Measurements from ENCODE around the gene ZFYVE9.
"Not testable (repeated sequence)": the region's sequence is repeated elsewhere in the genome, so short reads cannot be mapped to it uniquely, and the experiment has no call there.

Gene ZFYVE9

GRCh38 chr1:52204696-52205095 lies 62.8 kb downstream of the ZFYVE9 start:
- no peak overlapping the region for H3K27ac ChIP-seq (ENCODE audit: low read length)
- H3K4me1 ChIP-seq (ENCODE audit: insufficient read depth, low read length): no peaks in the 10 kb centered on the region
- H3K9me3 ChIP-seq (ENCODE audit: insufficient read depth, low read length, severe bottlenecking): peaks cover 8% of the 10 kb centered on the region
- no peak for TF ChIP-seq EZH2 (IDR thresholded peaks at IDR 0.05; ENCODE audit: borderline replicate concordance, low read depth, low read length, severe bottlenecking)
- TF ChIP-seq, protein P1, sequence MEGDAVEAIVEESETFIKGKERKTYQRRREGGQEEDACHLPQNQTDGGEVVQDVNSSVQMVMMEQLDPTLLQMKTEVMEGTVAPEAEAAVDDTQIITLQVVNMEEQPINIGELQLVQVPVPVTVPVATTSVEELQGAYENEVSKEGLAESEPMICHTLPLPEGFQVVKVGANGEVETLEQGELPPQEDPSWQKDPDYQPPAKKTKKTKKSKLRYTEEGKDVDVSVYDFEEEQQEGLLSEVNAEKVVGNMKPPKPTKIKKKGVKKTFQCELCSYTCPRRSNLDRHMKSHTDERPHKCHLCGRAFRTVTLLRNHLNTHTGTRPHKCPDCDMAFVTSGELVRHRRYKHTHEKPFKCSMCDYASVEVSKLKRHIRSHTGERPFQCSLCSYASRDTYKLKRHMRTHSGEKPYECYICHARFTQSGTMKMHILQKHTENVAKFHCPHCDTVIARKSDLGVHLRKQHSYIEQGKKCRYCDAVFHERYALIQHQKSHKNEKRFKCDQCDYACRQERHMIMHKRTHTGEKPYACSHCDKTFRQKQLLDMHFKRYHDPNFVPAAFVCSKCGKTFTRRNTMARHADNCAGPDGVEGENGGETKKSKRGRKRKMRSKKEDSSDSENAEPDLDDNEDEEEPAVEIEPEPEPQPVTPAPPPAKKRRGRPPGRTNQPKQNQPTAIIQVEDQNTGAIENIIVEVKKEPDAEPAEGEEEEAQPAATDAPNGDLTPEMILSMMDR (IDR thresholded peaks at IDR 0.05; ENCODE audit: borderline replicate concordance, extremely low read depth, low read length, poor library complexity, severe bottlenecking): no peak
- ATAC-seq (ENCODE audit: insufficient read depth, low read depth): no peak
- peaks cover 66% of the 10 kb centered on the region for H3K79me2 ChIP-seq (ENCODE audit: insufficient read depth, low read length)
- no peak overlapping the region for H3K4me2 ChIP-seq (ENCODE audit: insufficient read depth, low read length)
- H3K27me3 ChIP-seq (ENCODE audit: insufficient read depth, low read length, poor library complexity): no peaks in the 10 kb centered on the region
- no peak overlapping the region for H3K9ac ChIP-seq (ENCODE audit: low read depth, low read length)
- no peak overlapping the region for H2AFZ ChIP-seq (ENCODE audit: low read depth, low read length)
- no peak for DNase-seq
- no peaks in the 10 kb centered on the region for H4K20me1 ChIP-seq (ENCODE audit: insufficient read depth, low read length)
- H3K4me3 ChIP-seq (ENCODE audit: low read depth in 1 of 2, low read length in 2 of 2): no peak overlapping the region
- no peaks in the 10 kb centered on the region for H3K36me3 ChIP-seq (ENCODE audit: insufficient read depth, low read length)

DNA sequence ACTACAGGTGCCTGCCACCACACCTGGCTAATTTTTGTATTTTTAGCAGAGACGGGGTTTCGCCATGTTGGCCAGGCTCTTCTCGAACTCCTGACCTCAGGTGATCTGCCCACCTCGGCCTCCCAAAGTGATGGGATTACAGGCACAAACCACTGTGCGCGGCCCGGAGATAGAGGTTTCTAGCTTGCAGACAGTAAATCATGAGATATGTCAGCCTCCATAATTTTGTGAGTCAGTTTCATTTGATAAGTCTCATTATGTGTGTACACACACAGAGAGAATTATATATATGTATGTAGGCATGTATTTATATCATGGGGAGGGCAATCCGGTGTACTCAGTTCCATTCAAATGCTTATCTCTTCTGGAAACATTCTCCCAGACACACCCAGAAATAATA lies 64.8 kb downstream of the ZFYVE9 start:
- not testable (repeated sequence) for ATAC-seq (ENCODE audit: insufficient read depth, low read depth); H3K27ac ChIP-seq (ENCODE audit: low read length); H3K9ac ChIP-seq (ENCODE audit: low read depth, low read length); DNase-seq; H4K20me1 ChIP-seq (ENCODE audit: insufficient read depth, low read length); H3K36me3 ChIP-seq (ENCODE audit: insufficient read depth, low read length); H3K4me3 ChIP-seq (ENCODE audit: low read depth in 1 of 2, low read length in 2 of 2); H3K4me2 ChIP-seq (ENCODE audit: insufficient read depth, low read length); H3K4me1 ChIP-seq (ENCODE audit: insufficient read depth, low read length); H3K9me3 ChIP-seq (ENCODE audit: insufficient read depth, low read length, severe bottlenecking); H2AFZ ChIP-seq (ENCODE audit: low read depth, low read length); H3K27me3 ChIP-seq (ENCODE audit: insufficient read depth, low read length, poor library complexity)
- H3K79me2 ChIP-seq (ENCODE audit: insufficient read depth, low read length): peaks cover 68% of the 10 kb centered on the region

- peaks cover 78% of the 10 kb centered on the region for H3K79me2 ChIP-seq (ENCODE audit: insufficient read depth, low read length)
- H4K20me1 ChIP-seq (ENCODE audit: insufficient read depth, low read length): no peaks in the 10 kb centered on the region
- H3K27ac ChIP-seq (ENCODE audit: low read length): no peak overlapping the region
- H3K36me3 ChIP-seq (ENCODE audit: insufficient read depth, low read length): no peaks in the 10 kb centered on the region
- no peak overlapping the region for H3K9ac ChIP-seq (ENCODE audit: low read depth, low read length)
- no peak overlapping the region for H2AFZ ChIP-seq (ENCODE audit: low read depth, low read length)
- DNase-seq (no peak), ATAC-seq (ENCODE audit: insufficient read depth, low read depth) (no peak)
- H3K4me1 ChIP-seq (ENCODE audit: insufficient read depth, low read length): no peaks in the 10 kb centered on the region
- no peak overlapping the region for H3K4me3 ChIP-seq (ENCODE audit: low read depth in 1 of 2, low read length in 2 of 2)
- H3K4me2 ChIP-seq (ENCODE audit: insufficient read depth, low read length): no peak overlapping the region
- H3K27me3 ChIP-seq (ENCODE audit: insufficient read depth, low read length, poor library complexity): no peaks in the 10 kb centered on the region
- H3K9me3 ChIP-seq (ENCODE audit: insufficient read depth, low read length, severe bottlenecking): peaks cover 2% of the 10 kb centered on the region
- no peak for TF ChIP-seq EZH2 (IDR thresholded peaks at IDR 0.05; ENCODE audit: borderline replicate concordance, low read depth, low read length, severe bottlenecking)
- TF ChIP-seq, protein P1 (IDR thresholded peaks at IDR 0.05; ENCODE audit: borderline replicate concordance, extremely low read depth, low read length, poor library complexity, severe bottlenecking): no peak
These were observed 67.5 kb downstream of the ZFYVE9 start for GRCh38 chr1:52209429-52209828.

DNA sequence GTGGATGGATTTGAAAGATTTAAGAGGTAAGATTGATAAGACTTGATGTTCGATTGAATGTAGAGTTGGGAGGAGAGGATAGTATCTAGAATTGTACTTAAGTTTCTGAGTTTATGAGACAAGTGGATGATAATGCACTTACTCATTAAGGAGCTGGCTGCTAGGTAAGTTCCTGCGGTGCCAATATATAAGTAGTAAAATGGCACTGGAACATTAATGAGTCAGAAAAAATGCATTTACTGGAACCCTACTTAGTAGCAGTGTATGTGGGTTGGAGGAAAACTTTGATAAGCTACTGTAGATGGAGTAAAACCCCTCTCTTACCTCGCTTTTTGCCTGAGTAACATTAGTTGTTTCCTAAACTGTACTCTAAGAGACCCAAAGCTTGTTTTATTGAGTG lies 68.2 kb downstream of the ZFYVE9 start:
- Histone ChIP-seq H3K4me1 (ENCODE audit: insufficient read depth, low read length) (no peaks in the 10 kb centered on the region), H3K9ac (ENCODE audit: low read depth, low read length) (no peak overlapping the region), H3K36me3 (ENCODE audit: insufficient read depth, low read length) (no peaks in the 10 kb centered on the region), H3K27ac (ENCODE audit: low read length) (no peak overlapping the region), H2AFZ (ENCODE audit: low read depth, low read length) (no peak overlapping the region), H3K9me3 (ENCODE audit: insufficient read depth, low read length, severe bottlenecking) (peaks cover 4% of the 10 kb centered on the region), H3K4me2 (ENCODE audit: insufficient read depth, low read length) (no peak overlapping the region), H3K27me3 (ENCODE audit: insufficient read depth, low read length, poor library complexity) (no peaks in the 10 kb centered on the region), H4K20me1 (ENCODE audit: insufficient read depth, low read length) (no peaks in the 10 kb centered on the region), H3K4me3 (ENCODE audit: low read depth in 1 of 2, low read length in 2 of 2) (no peak overlapping the region), H3K79me2 (ENCODE audit: insufficient read depth, low read length) (peaks cover 76% of the 10 kb centered on the region)
- TF ChIP-seq EZH2 (IDR thresholded peaks at IDR 0.05; ENCODE audit: borderline replicate concordance, low read depth, low read length, severe bottlenecking): no peak
- TF ChIP-seq, protein P1 (IDR thresholded peaks at IDR 0.05; ENCODE audit: borderline replicate concordance, extremely low read depth, low read length, poor library complexity, severe bottlenecking): no peak
- no peak for ATAC-seq (ENCODE audit: insufficient read depth, low read depth)
- no peak for DNase-seq

Data from DND-41 (cell line).